Measurements from ENCODE around the gene UNC45B.

UNC45B gene

GRCh38 chr17:35129973-35130351 is 17.7 kb upstream of the UNC45B start:
- Histone ChIP-seq H3K9me3 (ENCODE audit: control extremely low read depth in 1 of 5, control insufficient read depth in 4 of 5, insufficient read depth in 2 of 5, low read depth in 1 of 5, low read length in 4 of 5) (no peaks in the 10 kb centered on the region), H3K4me3 (ENCODE audit: control insufficient read depth in 1 of 7, extremely low read depth in 1 of 7, insufficient read depth in 4 of 7, low read depth in 2 of 7, low read length in 6 of 7) (no peak overlapping the region), H3K27me3 (replicated peaks in 2 of 5; ENCODE audit: control insufficient read depth in 4 of 5, insufficient read depth in 5 of 5, low read length in 4 of 5) (no peaks in the 10 kb centered on the region), H3K36me3 (ENCODE audit: control insufficient read depth in 4 of 4, insufficient read depth in 4 of 4, low read length in 3 of 4) (peaks cover 8 to 50% (median 40%) of the 10 kb centered on the region in 4 experiments), H3K4me1 (ENCODE audit: control extremely low read depth in 1 of 4, control insufficient read depth in 4 of 4, insufficient read depth in 4 of 4, low read length in 3 of 4) (peaks cover 0 to 14% (median 5%) of the 10 kb centered on the region in 4 experiments), H3K27ac (ENCODE audit: insufficient read depth in 1 of 2, low read depth in 1 of 2, low read length in 2 of 2, poor library complexity in 1 of 2, severe bottlenecking in 2 of 2) (peak overlapping the region in 1 of 2 experiments; percentile 18)
- ChIA-PET CTCF (interaction anchor here (1.6 to 1.8 kb wide), 3 partner anchors 11 to 19 kb away, joined by 4 to 6 read pairs (median 5); partner anchors contain the start of gene NLE1), POLR2A (no interaction called here)
- WGBS (ENCODE audit: insufficient coverage) = 83% methylated on average over 5 of the region's 5 CpGs
- peak; percentile 61 to 89 (median 88) for DNase-seq

GRCh38 chr17:35130392-35130791 is 17.2 kb upstream of the UNC45B start:
- POLR2A ChIA-PET = no interaction called here
- 100% methylated on average over 1 of the region's 3 CpGs for WGBS (ENCODE audit: insufficient coverage)
- peak overlapping the region in 1 of 2 experiments; percentile 18 for H3K27ac ChIP-seq (ENCODE audit: insufficient read depth in 1 of 2, low read depth in 1 of 2, low read length in 2 of 2, poor library complexity in 1 of 2, severe bottlenecking in 2 of 2)
- peaks cover 10 to 55% (median 44%) of the 10 kb centered on the region in 4 experiments for H3K36me3 ChIP-seq (ENCODE audit: control insufficient read depth in 4 of 4, insufficient read depth in 4 of 4, low read length in 3 of 4)
- CTCF ChIA-PET = interaction anchor here (0.7 to 1.8 kb wide), 4 partner anchors 10 to 18 kb away, joined by 3 to 6 read pairs (median 4); partner anchors contain the start of gene NLE1
- DNase-seq = no peak
- no peak overlapping the region for H3K4me3 ChIP-seq (ENCODE audit: control insufficient read depth in 1 of 7, extremely low read depth in 1 of 7, insufficient read depth in 4 of 7, low read depth in 2 of 7, low read length in 6 of 7)
- H3K27me3 ChIP-seq (replicated peaks in 2 of 5; ENCODE audit: control insufficient read depth in 4 of 5, insufficient read depth in 5 of 5, low read length in 4 of 5) = no peaks in the 10 kb centered on the region
- H3K4me1 ChIP-seq (ENCODE audit: control extremely low read depth in 1 of 4, control insufficient read depth in 4 of 4, insufficient read depth in 4 of 4, low read length in 3 of 4) = peaks cover 0 to 14% (median 5%) of the 10 kb centered on the region in 4 experiments
- H3K9me3 ChIP-seq (ENCODE audit: control extremely low read depth in 1 of 5, control insufficient read depth in 4 of 5, insufficient read depth in 2 of 5, low read depth in 1 of 5, low read length in 4 of 5) = no peaks in the 10 kb centered on the region

GRCh38 chr17:35132099-35132498 is 15.5 kb upstream of the UNC45B start:
- no peak overlapping the region for H3K27ac ChIP-seq (ENCODE audit: insufficient read depth in 1 of 2, low read depth in 1 of 2, low read length in 2 of 2, poor library complexity in 1 of 2, severe bottlenecking in 2 of 2)
- 89% methylated on average over 9 of the region's 10 CpGs for WGBS (ENCODE audit: insufficient coverage)
- no peak for DNase-seq
- ChIA-PET POLR2A (no interaction called here), CTCF (no interaction called here)
- peaks cover 0 to 14% (median 5%) of the 10 kb centered on the region in 4 experiments for H3K4me1 ChIP-seq (ENCODE audit: control extremely low read depth in 1 of 4, control insufficient read depth in 4 of 4, insufficient read depth in 4 of 4, low read length in 3 of 4)
- H3K27me3 ChIP-seq (replicated peaks in 2 of 5; ENCODE audit: control insufficient read depth in 4 of 5, insufficient read depth in 5 of 5, low read length in 4 of 5) = no peaks in the 10 kb centered on the region
- H3K36me3 ChIP-seq (ENCODE audit: control insufficient read depth in 4 of 4, insufficient read depth in 4 of 4, low read length in 3 of 4) = peaks cover 22 to 72% (median 55%) of the 10 kb centered on the region in 4 experiments
- H3K4me3 ChIP-seq (ENCODE audit: control insufficient read depth in 1 of 7, extremely low read depth in 1 of 7, insufficient read depth in 4 of 7, low read depth in 2 of 7, low read length in 6 of 7) = no peak overlapping the region
- no peaks in the 10 kb centered on the region for H3K9me3 ChIP-seq (ENCODE audit: control extremely low read depth in 1 of 5, control insufficient read depth in 4 of 5, insufficient read depth in 2 of 5, low read depth in 1 of 5, low read length in 4 of 5)

- Histone ChIP-seq H3K9me3 (ENCODE audit: control extremely low read depth in 1 of 5, control insufficient read depth in 4 of 5, insufficient read depth in 2 of 5, low read depth in 1 of 5, low read length in 4 of 5) (no peaks in the 10 kb centered on the region), H3K27ac (ENCODE audit: insufficient read depth in 1 of 2, low read depth in 1 of 2, low read length in 2 of 2, poor library complexity in 1 of 2, severe bottlenecking in 2 of 2) (no peak overlapping the region), H3K4me1 (ENCODE audit: control extremely low read depth in 1 of 4, control insufficient read depth in 4 of 4, insufficient read depth in 4 of 4, low read length in 3 of 4) (peaks cover 0 to 14% (median 5%) of the 10 kb centered on the region in 4 experiments), H3K36me3 (ENCODE audit: control insufficient read depth in 4 of 4, insufficient read depth in 4 of 4, low read length in 3 of 4) (peaks cover 25 to 80% (median 62%) of the 10 kb centered on the region in 4 experiments), H3K27me3 (replicated peaks in 2 of 5; ENCODE audit: control insufficient read depth in 4 of 5, insufficient read depth in 5 of 5, low read length in 4 of 5) (no peaks in the 10 kb centered on the region), H3K4me3 (ENCODE audit: control insufficient read depth in 1 of 7, extremely low read depth in 1 of 7, insufficient read depth in 4 of 7, low read depth in 2 of 7, low read length in 6 of 7) (no peak overlapping the region)
- WGBS (ENCODE audit: insufficient coverage) = 99% methylated on average over 21 of the region's 22 CpGs
- CTCF ChIA-PET = interaction anchor here (0.5 kb wide), 1 partner anchor 29 kb away, joined by 3 read pairs; no protein-coding TSS in a partner anchor
- no peak for DNase-seq
- POLR2A ChIA-PET = no interaction called here
These were observed 14.6 kb upstream of the UNC45B start for GRCh38 chr17:35132816-35133550.

GRCh38 chr17:35135322-35135721 is 12.3 kb upstream of the UNC45B start:
- POLR2A ChIA-PET = no interaction called here
- Histone ChIP-seq H3K27ac (ENCODE audit: insufficient read depth in 1 of 2, low read depth in 1 of 2, low read length in 2 of 2, poor library complexity in 1 of 2, severe bottlenecking in 2 of 2) (no peak overlapping the region), H3K4me3 (ENCODE audit: control insufficient read depth in 1 of 7, extremely low read depth in 1 of 7, insufficient read depth in 4 of 7, low read depth in 2 of 7, low read length in 6 of 7) (no peak overlapping the region), H3K9me3 (ENCODE audit: control extremely low read depth in 1 of 5, control insufficient read depth in 4 of 5, insufficient read depth in 2 of 5, low read depth in 1 of 5, low read length in 4 of 5) (no peaks in the 10 kb centered on the region), H3K36me3 (ENCODE audit: control insufficient read depth in 4 of 4, insufficient read depth in 4 of 4, low read length in 3 of 4) (peaks cover 31 to 94% (median 73%) of the 10 kb centered on the region in 4 experiments), H3K27me3 (replicated peaks in 2 of 5; ENCODE audit: control insufficient read depth in 4 of 5, insufficient read depth in 5 of 5, low read length in 4 of 5) (no peaks in the 10 kb centered on the region), H3K4me1 (ENCODE audit: control extremely low read depth in 1 of 4, control insufficient read depth in 4 of 4, insufficient read depth in 4 of 4, low read length in 3 of 4) (peaks cover 0 to 3% (median under 1%) of the 10 kb centered on the region in 4 experiments)
- CTCF ChIA-PET = no interaction called here
- 100% methylated on average over 3 of the region's 6 CpGs for WGBS (ENCODE audit: insufficient coverage)
- no peak for DNase-seq

GRCh38 chr17:35138218-35138617 is 9.4 kb upstream of the UNC45B start:
- no peaks in the 10 kb centered on the region for H3K9me3 ChIP-seq (ENCODE audit: control extremely low read depth in 1 of 5, control insufficient read depth in 4 of 5, insufficient read depth in 2 of 5, low read depth in 1 of 5, low read length in 4 of 5)
- WGBS (ENCODE audit: insufficient coverage) = 90% methylated on average over 3 of the region's 6 CpGs
- peaks cover 0 to 13% (median 8%) of the 10 kb centered on the region in 4 experiments for H3K4me1 ChIP-seq (ENCODE audit: control extremely low read depth in 1 of 4, control insufficient read depth in 4 of 4, insufficient read depth in 4 of 4, low read length in 3 of 4)
- no peak for DNase-seq
- POLR2A ChIA-PET = no interaction called here
- no peak overlapping the region for H3K4me3 ChIP-seq (ENCODE audit: control insufficient read depth in 1 of 7, extremely low read depth in 1 of 7, insufficient read depth in 4 of 7, low read depth in 2 of 7, low read length in 6 of 7)
- CTCF ChIA-PET = interaction anchor here (1.0 to 1.2 kb wide), 2 partner anchors 19 to 35 kb away, joined by 3 to 4 read pairs; no protein-coding TSS in a partner anchor
- H3K36me3 ChIP-seq (ENCODE audit: control insufficient read depth in 4 of 4, insufficient read depth in 4 of 4, low read length in 3 of 4) = peaks cover 23 to 66% (median 50%) of the 10 kb centered on the region in 4 experiments
- no peak overlapping the region for H3K27ac ChIP-seq (ENCODE audit: insufficient read depth in 1 of 2, low read depth in 1 of 2, low read length in 2 of 2, poor library complexity in 1 of 2, severe bottlenecking in 2 of 2)
- H3K27me3 ChIP-seq (replicated peaks in 2 of 5; ENCODE audit: control insufficient read depth in 4 of 5, insufficient read depth in 5 of 5, low read length in 4 of 5) = no peaks in the 10 kb centered on the region

Measured in common myeloid progenitor, CD34-positive (primary cell).